HL-60 (cell line): Measurements from ENCODE around the gene BTG2.

Source experiments
- DNase-seq, 2 experiments: peaks; one replicate each; pipeline ENCODE4 v3.0.0-alpha.2; 2010 to 2020; ENCODE audit warnings: low read depth in 1 of 2, low spot score in 1 of 2
- H3K27ac ChIP-seq: fragments of 250-450 bp; sonication (Bioruptor Pico); replicated peaks from 2 replicates; pipeline ENCODE4 v1.5.1; 2020; ENCODE audit warnings: mild to moderate bottlenecking, moderate library complexity
- H3K27me3 ChIP-seq: fragments of 250-450 bp; sonication (Bioruptor Pico); 2 replicates; pipeline ENCODE4 v1.5.1; 2021; ENCODE audit warnings: mild to moderate bottlenecking, moderate library complexity; ENCODE audit not compliant: insufficient read depth, poor library complexity, severe bottlenecking
- H3K4me3 ChIP-seq: replicated peaks from 2 replicates; pipeline ENCODE4 v1.5.1; 2011; ENCODE audit warnings: mild to moderate bottlenecking, control low read depth, low read length; ENCODE audit not compliant: insufficient read depth
- GABPA ChIP-seq: IDR thresholded peaks from 2 replicates; pipeline ENCODE4 v1.6.1; 2012; ENCODE audit warnings: low read depth
- POLR2AphosphoS5 ChIP-seq: IDR thresholded peaks from 2 replicates; pipeline ENCODE4 v1.6.1; 2012; ENCODE audit warnings: low read depth
- SPI1 ChIP-seq: IDR thresholded peaks from 2 replicates; pipeline ENCODE4 v1.6.1; 2012; ENCODE audit warnings: low read depth, mild to moderate bottlenecking, borderline replicate concordance
- TF ChIP-seq, protein P1 (sequence below): IDR thresholded peaks from one replicate; pipeline ENCODE4 v1.5.1; 2011; ENCODE audit warnings: low read length, control low read depth, inconsistent platforms; ENCODE audit not compliant: insufficient read depth
- TF ChIP-seq, protein P2 (sequence below): IDR thresholded peaks from 2 replicates; pipeline ENCODE4 v1.6.1; 2012; ENCODE audit warnings: low read depth; ENCODE audit not compliant: insufficient replicate concordance

The BTG2 gene

DNA sequence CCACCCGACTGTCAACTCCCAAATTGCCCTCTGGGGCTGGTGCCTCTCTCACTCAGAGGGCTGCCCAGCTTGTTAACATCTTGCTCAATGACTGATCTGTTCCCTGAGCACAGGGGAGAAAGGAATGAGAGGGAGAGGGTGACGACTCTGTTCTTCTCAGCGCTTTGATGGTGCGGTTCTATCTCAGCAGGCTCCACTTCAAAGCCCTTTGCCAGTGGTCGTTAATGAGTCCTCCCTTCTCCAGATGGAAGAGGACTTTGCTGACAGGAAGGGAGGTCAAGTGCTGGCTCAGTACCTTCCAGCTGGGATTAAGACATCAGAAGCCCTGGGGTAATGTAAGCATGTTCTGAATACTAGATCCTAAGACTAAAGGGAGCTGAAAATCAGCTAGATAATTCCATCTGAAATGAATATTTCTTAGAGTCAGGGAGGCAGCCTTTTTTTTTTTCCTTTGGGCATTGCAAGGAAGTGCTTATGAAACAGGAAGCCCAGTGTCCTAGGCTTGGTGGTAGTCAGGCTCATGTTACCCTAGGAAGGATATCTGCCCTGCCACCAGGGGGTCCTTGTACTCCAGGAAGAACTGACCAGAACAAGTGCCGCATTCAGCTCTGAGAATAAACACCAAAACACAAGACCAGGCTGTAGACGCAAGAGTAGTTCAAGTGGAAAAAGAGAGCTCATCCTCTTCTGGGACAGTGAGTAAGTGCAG lies 40.9 kb downstream of the BTG2 start:
- no peak for DNase-seq
- no peak overlapping the region for H3K4me3 ChIP-seq
- H3K27ac ChIP-seq, result no peak overlapping the region
- H3K27me3 ChIP-seq, result peaks cover 13% of the 10 kb centered on the region
- TF ChIP-seq, protein P1, sequence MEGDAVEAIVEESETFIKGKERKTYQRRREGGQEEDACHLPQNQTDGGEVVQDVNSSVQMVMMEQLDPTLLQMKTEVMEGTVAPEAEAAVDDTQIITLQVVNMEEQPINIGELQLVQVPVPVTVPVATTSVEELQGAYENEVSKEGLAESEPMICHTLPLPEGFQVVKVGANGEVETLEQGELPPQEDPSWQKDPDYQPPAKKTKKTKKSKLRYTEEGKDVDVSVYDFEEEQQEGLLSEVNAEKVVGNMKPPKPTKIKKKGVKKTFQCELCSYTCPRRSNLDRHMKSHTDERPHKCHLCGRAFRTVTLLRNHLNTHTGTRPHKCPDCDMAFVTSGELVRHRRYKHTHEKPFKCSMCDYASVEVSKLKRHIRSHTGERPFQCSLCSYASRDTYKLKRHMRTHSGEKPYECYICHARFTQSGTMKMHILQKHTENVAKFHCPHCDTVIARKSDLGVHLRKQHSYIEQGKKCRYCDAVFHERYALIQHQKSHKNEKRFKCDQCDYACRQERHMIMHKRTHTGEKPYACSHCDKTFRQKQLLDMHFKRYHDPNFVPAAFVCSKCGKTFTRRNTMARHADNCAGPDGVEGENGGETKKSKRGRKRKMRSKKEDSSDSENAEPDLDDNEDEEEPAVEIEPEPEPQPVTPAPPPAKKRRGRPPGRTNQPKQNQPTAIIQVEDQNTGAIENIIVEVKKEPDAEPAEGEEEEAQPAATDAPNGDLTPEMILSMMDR, result no peak
- no peak; the same call in 1 of the 2 replicates for TF ChIP-seq SPI1
- no peak for TF ChIP-seq GABPA
- TF ChIP-seq POLR2AphosphoS5, result no peak
- TF ChIP-seq, protein P2, sequence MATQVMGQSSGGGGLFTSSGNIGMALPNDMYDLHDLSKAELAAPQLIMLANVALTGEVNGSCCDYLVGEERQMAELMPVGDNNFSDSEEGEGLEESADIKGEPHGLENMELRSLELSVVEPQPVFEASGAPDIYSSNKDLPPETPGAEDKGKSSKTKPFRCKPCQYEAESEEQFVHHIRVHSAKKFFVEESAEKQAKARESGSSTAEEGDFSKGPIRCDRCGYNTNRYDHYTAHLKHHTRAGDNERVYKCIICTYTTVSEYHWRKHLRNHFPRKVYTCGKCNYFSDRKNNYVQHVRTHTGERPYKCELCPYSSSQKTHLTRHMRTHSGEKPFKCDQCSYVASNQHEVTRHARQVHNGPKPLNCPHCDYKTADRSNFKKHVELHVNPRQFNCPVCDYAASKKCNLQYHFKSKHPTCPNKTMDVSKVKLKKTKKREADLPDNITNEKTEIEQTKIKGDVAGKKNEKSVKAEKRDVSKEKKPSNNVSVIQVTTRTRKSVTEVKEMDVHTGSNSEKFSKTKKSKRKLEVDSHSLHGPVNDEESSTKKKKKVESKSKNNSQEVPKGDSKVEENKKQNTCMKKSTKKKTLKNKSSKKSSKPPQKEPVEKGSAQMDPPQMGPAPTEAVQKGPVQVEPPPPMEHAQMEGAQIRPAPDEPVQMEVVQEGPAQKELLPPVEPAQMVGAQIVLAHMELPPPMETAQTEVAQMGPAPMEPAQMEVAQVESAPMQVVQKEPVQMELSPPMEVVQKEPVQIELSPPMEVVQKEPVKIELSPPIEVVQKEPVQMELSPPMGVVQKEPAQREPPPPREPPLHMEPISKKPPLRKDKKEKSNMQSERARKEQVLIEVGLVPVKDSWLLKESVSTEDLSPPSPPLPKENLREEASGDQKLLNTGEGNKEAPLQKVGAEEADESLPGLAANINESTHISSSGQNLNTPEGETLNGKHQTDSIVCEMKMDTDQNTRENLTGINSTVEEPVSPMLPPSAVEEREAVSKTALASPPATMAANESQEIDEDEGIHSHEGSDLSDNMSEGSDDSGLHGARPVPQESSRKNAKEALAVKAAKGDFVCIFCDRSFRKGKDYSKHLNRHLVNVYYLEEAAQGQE, result no peak

- Histone ChIP-seq H3K27ac (no peak overlapping the region), H3K4me3 (no peak overlapping the region), H3K27me3 (peaks cover 8% of the 10 kb centered on the region)
- no peak for TF ChIP-seq GABPA
- TF ChIP-seq, protein P2, result no peak
- no peak for DNase-seq
These were observed 41.4 kb downstream of the BTG2 start for GRCh38 chr1:203346769-203347102.

DNA sequence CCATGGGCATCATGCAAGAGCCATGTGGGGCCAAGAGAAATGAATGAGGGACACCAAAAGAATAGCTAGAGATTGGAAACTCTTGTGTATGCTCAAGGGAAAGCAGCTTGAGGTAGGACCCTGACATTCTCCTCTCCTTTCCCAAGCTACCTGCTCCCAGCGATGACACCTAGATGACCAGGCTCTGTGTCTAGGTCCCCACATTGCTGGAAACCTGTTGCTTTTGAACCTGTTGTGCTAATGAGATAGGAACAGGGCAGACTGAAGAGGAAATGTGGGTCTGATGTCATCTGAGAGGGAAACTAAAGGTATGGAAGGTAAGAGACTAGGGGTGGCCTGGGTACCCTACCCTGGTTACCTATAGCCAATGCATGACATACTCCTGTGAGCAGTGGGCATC lies 43.8 kb downstream of the BTG2 start:
- H3K4me3 ChIP-seq, result no peak overlapping the region
- peaks cover 8% of the 10 kb centered on the region for H3K27me3 ChIP-seq
- DNase-seq, result no peak
- TF ChIP-seq GABPA (no peak), SPI1 (no peak), POLR2AphosphoS5 (no peak)
- TF ChIP-seq, protein P2, result no peak
- TF ChIP-seq, protein P1, result no peak
- no peak overlapping the region for H3K27ac ChIP-seq
